SKM-1 (cell line): ENCODE measurements around the gene C12orf54.
A peak's percentile ranks its signal among the peaks of the same experiment; 100 is the strongest.
"Not testable (repeated sequence)": the region's sequence is repeated elsewhere in the genome, so short reads cannot be mapped to it uniquely, and the experiment has no call there.

Experiments
- DNase-seq: peaks from one replicate; lab custom pipeline; 2025; ENCODE audit not compliant: unreplicated experiment; lab: John Stamatoyannopoulos, UW

The C12orf54 gene

DNA sequence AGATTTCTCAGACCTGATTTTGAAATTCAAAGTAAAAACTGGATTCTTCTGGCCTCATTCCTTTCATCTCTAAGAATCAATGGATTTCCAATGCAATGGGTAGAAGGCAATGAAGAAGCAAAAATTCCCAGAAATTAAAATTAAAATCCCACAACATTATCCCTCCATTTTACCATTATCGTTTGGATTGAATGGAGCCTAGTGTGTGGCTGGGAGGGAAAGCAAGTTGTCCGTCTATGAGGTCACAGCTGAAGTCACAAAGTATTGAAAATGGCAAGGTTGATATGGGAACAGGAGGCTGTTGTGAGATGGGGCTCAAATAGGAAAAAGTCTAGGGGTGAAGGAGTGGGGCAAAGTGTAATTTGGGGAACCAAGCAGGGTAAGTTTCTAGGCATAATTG, at the start of gene C12orf54:
Gene C12orf54 (plus strand): TSS at position 301 of the 400 bp plus-strand sequence. CDS start 799 bp downstream, outside the sequence.
- no peak for DNase-seq

DNA sequence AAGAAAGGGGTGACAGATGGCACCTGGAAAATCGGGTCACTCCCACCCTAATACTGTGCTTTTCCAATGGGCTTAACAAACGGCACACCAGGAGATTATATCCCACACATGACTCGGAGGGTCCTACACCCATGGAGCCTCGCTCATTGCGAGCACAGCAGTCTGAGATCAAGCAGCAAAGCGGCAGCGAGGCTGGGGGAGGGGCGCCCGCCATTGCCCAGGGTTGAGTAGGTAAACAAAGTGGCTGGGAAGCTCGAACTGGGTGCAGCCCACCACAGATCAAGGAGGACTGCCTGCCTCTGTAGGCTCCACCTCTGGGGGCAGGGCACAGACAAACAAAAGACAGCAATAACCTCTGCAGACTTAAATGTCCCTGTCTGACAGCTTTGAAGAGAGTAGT, 48.3 kb upstream of the C12orf54 start:
- DNase-seq, result not testable (repeated sequence)

DNA sequence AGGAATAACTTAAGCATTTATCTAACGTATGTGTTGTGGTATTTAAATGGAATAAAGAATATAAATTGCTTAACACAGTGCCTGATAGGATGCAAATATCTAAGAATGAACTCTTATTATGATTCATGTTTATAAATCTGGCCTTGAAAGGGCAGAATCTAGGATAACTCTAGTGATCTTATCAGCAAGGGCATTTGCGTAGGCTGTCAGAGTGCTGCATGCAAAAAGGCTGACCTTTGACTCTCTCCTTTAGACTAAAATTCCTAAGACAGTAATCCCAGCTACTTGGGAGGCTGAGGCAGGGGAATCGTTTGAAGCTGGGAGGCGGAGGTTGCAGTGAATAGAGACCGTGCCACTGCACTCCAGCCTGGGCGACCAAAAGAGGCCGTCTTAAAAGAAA, 41.2 kb upstream of the C12orf54 start:
- no peak for DNase-seq

- DNase-seq, result no peak
These were observed 40.0 kb upstream of the C12orf54 start for GRCh38 chr12:48442179-48442847.

DNA sequence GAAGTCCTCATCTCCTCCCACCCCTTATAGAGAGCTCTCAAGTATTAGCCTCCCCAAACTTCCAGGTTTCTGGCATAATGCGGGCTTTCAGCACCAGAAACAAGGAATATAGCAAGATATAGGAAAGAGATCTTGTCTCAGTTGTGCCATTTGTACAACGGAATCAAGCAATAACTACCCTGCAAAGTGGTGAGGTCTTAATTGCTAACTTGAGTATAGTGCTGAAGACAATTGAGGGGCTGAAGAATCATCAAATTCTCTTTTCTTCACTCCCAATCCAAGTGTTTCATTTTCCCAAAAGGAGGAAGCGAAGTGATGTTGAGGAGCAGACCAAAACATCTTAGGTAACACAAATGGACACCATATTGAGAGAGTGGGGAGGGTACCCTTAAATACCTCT, 36.8 kb upstream of the C12orf54 start:
- no peak for DNase-seq

GRCh38 chr12:48446161-48446776, 36.0 kb upstream of the C12orf54 start:
- no peak for DNase-seq

- peak; percentile 5 for DNase-seq
These were observed 34.5 kb upstream of the C12orf54 start for GRCh38 chr12:48447755-48448154.

DNA sequence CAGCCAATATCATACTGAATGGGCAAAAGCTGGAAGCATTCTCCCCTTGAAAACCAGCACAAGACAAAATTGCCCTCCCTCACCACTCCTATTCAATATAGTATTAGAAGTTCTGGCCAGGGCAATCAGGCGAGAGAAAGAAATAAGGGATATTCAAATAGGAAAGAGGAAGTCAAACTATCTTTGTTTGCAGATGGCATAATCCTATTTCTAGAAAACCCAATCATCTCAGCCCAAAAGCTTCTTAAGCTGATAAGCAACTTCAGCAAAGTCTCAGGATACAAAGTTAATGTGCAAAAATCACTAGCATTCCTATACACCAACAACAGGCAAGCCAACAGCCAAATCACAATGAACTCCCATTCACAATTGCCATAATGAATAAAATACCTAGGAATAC, 30.9 kb upstream of the C12orf54 start:
- DNase-seq, result no peak

DNA sequence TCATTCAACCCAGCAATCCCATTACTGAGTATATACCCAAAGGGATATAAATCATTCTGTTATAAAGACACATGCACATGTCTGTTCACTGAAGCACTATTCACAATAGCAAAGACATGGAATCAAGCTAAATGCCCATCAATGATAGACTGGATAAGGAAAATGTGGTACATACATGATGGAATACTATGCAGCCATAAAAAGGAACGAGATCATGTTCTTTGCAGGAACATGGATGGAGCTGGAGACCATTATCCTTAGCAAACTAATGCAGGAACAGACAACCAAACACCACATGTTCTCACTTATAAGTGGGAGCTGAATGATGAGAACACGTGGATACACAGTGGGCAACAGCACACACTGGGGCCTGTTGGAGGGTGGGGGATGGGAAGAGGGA, 29.3 kb upstream of the C12orf54 start:
- not testable (repeated sequence) for DNase-seq

GRCh38 chr12:48454667-48455066, 27.6 kb upstream of the C12orf54 start:
- DNase-seq, result no peak

- DNase-seq, result no peak
These were observed 27.2 kb upstream of the C12orf54 start for GRCh38 chr12:48455116-48455515.

GRCh38 chr12:48459259-48459658, 23.0 kb upstream of the C12orf54 start:
- DNase-seq, result no peak

- not testable (repeated sequence) for DNase-seq
These were observed 13.3 kb upstream of the C12orf54 start for GRCh38 chr12:48469027-48469426.

DNA sequence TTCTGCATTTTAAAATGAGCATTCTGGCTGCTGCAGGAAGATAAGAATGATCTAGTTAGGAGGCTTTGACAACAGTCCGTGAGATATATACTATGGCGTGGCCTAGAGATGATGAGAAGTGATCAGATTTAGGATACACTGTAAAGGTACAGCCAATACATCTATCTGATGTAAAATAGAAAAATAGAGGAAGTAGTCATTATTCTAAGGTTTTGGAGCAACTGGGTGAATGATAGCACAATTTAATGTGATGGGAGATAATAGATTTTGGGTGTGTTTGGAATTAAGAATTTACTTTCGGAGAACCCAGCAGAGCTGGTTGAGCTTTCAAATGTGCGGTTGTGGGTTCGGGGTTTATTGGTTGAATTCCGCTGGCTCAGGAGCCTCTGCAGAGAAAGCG, 10.0 kb upstream of the C12orf54 start, which contains the start of gene ANP32D:
Gene ANP32D (plus strand): TSS at position 301 of the 400 bp plus-strand sequence. CDS start 106 bp downstream, outside the sequence.
- no peak for DNase-seq

- no peak for DNase-seq
These were observed 9.2 kb upstream of the C12orf54 start for GRCh38 chr12:48473061-48473460.

DNA sequence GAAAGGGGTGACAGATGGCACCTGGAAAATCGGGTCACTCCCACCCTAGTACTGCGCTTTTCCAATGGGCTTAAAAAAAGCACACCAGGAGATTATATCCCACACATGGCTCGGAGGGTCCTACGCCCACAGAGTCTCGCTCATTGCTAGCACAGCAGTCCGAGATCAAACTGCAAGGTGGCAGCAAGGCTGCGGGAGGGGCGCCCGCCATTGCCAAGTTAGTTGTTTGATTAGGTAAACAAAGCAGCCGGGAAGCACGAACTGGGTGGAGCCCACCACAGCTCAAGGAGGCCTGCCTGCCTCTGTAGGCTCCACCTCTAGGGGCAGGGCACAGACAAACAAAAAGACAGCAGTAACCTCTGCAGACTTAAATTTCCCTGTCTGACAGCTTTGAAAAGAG, 7.8 kb upstream of the C12orf54 start:
- DNase-seq, result not testable (repeated sequence)

DNA sequence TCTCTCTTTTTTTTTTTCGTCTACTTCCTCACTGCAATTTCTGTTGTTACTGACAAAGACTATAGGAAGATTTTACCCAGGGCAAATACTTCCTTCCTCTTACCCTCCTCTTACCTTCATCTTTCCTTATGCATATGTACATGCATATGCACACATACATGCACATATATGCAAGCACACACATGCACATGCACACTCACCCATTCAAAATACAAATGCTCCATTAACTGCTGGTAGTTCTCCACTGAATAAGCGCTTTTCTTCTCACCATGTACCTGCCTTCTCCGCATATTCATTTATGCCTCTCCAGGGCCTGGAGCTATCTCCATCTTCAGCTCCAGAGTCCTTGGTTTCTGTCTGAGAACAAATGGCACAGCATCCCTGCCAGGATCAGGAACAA, 632 bp downstream of the C12orf54 start:
- no peak for DNase-seq

GRCh38 chr12:48486261-48486660, 4.0 kb downstream of the C12orf54 start:
- DNase-seq, result no peak

GRCh38 chr12:48486679-48487078, 4.4 kb downstream of the C12orf54 start:
- DNase-seq, result no peak

GRCh38 chr12:48489012-48489411, 6.7 kb downstream of the C12orf54 start:
- DNase-seq, result no peak

DNA sequence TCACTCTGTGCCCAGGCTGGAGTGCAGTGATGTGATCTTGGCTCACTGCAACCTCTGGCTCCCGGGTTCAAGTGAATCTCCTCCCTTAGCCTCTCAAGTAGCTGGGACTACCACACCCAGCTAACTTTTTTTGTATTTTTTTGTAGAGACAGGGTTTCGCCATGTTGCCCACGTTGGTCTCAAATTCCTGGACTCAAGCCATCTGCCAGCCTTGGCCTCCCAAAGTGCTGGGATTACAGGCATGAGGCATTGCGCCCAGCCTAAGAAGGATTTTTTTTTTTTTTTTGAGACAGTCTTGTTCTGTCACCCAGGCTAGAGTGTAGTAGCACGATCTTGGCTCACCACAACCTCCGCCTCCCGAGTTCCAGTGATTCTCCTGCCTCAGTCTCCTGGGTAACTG, 7.2 kb downstream of the C12orf54 start:
- not testable (repeated sequence) for DNase-seq

GRCh38 chr12:48500281-48500680, 18.0 kb downstream of the C12orf54 start:
- not testable (repeated sequence) for DNase-seq

- not testable (repeated sequence) for DNase-seq
These were observed 24.5 kb downstream of the C12orf54 start for GRCh38 chr12:48506836-48507235.
